Neuronal stem cell (in vitro differentiated cells): Measurements from ENCODE around the gene GALNT15.

Experiments used
- DNase-seq: peaks from one replicate; pipeline ENCODE4 v3.0.0-alpha.2; 2013; ENCODE audit warnings: low spot score
- H2AFZ ChIP-seq: one replicate; pipeline ENCODE4 v1.6.1; 2013; ENCODE audit warnings: mild to moderate bottlenecking, low read length, inconsistent platforms
- H2AK5ac ChIP-seq: 2 replicates; pipeline ENCODE4 v1.6.1; 2013; ENCODE audit warnings: low read depth, mild to moderate bottlenecking, inconsistent platforms, low read length, moderate library complexity, mixed read lengths
- H2BK120ac ChIP-seq: 2 replicates; pipeline ENCODE4 v1.6.1; 2013; ENCODE audit warnings: low read depth, mild to moderate bottlenecking, inconsistent platforms, low read length, moderate library complexity, mixed read lengths
- H2BK12ac ChIP-seq: one replicate; pipeline ENCODE4 v1.6.1; 2013; ENCODE audit warnings: low read length, inconsistent platforms
- H2BK15ac ChIP-seq: 2 replicates; pipeline ENCODE4 v1.6.1; 2013; ENCODE audit warnings: mild to moderate bottlenecking, low read length, inconsistent platforms, mixed read lengths
- H2BK5ac ChIP-seq: one replicate; pipeline ENCODE4 v1.6.1; 2013; ENCODE audit warnings: inconsistent platforms, mild to moderate bottlenecking, low read length, moderate library complexity
- H3K14ac ChIP-seq: one replicate; pipeline ENCODE4 v1.6.1; 2013; ENCODE audit warnings: low read length, inconsistent platforms
- H3K18ac ChIP-seq: 2 replicates; pipeline ENCODE4 v1.6.1; 2013; ENCODE audit warnings: low read length, inconsistent platforms
- H3K23ac ChIP-seq: 2 replicates; pipeline ENCODE4 v1.6.1; 2013; ENCODE audit warnings: low read depth, mild to moderate bottlenecking, mixed read lengths, low read length, inconsistent platforms; ENCODE audit not compliant: poor library complexity
- H3K27ac ChIP-seq: replicated peaks from 3 replicates; pipeline ENCODE4 v1.5.1; 2013; ENCODE audit warnings: low read length, inconsistent platforms
- H3K27me3 ChIP-seq, 3 experiments: 2 replicates each; pipeline ENCODE4 v1.6.1; 2013; ENCODE audit warnings: low read length in 3 of 3, mild to moderate bottlenecking in 2 of 3, inconsistent platforms in 1 of 3, low read depth in 1 of 3, mixed read lengths in 1 of 3, moderate library complexity in 1 of 3; ENCODE audit not compliant: control insufficient read depth in 3 of 3, insufficient read depth in 3 of 3
- H3K36me3 ChIP-seq, 2 donors: replicated peaks in 1 of 2; 2 replicates each; pipeline ENCODE4 v1.6.1; 2013; ENCODE audit warnings: low read length in 2 of 2; ENCODE audit not compliant: control insufficient read depth in 2 of 2, insufficient read depth in 2 of 2
- H3K4ac ChIP-seq: 2 replicates; pipeline ENCODE4 v1.6.1; 2013; ENCODE audit warnings: inconsistent platforms, mild to moderate bottlenecking, low read length, moderate library complexity
- H3K4me1 ChIP-seq, 2 donors: 1 replicate in 1 of 2; 2 replicates in 1 of 2; pipeline ENCODE4 v1.6.1; 2013; ENCODE audit warnings: low read length in 2 of 2, low read depth in 1 of 2; ENCODE audit not compliant: control insufficient read depth in 2 of 2, insufficient read depth in 1 of 2
- H3K4me2 ChIP-seq: one replicate; pipeline ENCODE4 v1.6.1; 2013; ENCODE audit warnings: mild to moderate bottlenecking, low read length, inconsistent platforms; ENCODE audit not compliant: insufficient read depth, poor library complexity, severe bottlenecking
- H3K4me3 ChIP-seq, 2 donors: 2 replicates each; pipeline ENCODE4 v1.5.1; 2013; ENCODE audit warnings: low read length in 2 of 2, mild to moderate bottlenecking in 2 of 2, inconsistent platforms in 1 of 2, moderate library complexity in 1 of 2
- H3K79me1 ChIP-seq: one replicate; pipeline ENCODE4 v1.6.1; 2013; ENCODE audit warnings: low read depth, mild to moderate bottlenecking, inconsistent platforms, low read length, moderate library complexity
- H3K9ac ChIP-seq: one replicate; pipeline ENCODE4 v1.6.1; 2013; ENCODE audit warnings: mild to moderate bottlenecking, low read depth, low read length, inconsistent platforms; ENCODE audit not compliant: poor library complexity
- H3K9me3 ChIP-seq, 2 donors: replicated peaks in 1 of 2; 2 replicates each; pipeline versions ENCODE3 to v1.6.1; 2013; ENCODE audit warnings: low read length in 2 of 2, mild to moderate bottlenecking in 2 of 2, inconsistent platforms in 1 of 2, low read depth in 1 of 2, mixed read lengths in 1 of 2, moderate library complexity in 1 of 2; ENCODE audit not compliant: control insufficient read depth in 2 of 2, insufficient read depth in 1 of 2
- H4K8ac ChIP-seq: one replicate; pipeline ENCODE4 v1.6.1; 2013; ENCODE audit warnings: low read depth, mild to moderate bottlenecking, inconsistent platforms, low read length, moderate library complexity
- H4K91ac ChIP-seq: one replicate; pipeline ENCODE4 v1.6.1; 2013; ENCODE audit warnings: low read length, low read depth, mild to moderate bottlenecking, inconsistent platforms; ENCODE audit not compliant: poor library complexity
- WGBS, 2 donors: extraction: QIAGEN DNeasy Blood & Tissue Kit; methylation state at CpG; one replicate each; pipeline ENCODE4 v1.1.7; 2013; ENCODE audit warnings: missing lambda C conversion rate in 2 of 2, mixed read lengths in 1 of 2; ENCODE audit not compliant: insufficient read length in 2 of 2, insufficient replicate concordance in 1 of 2; ENCODE audit errors: extremely low coverage in 2 of 2; 5-methylcytosine and 5-hydroxymethylcytosine counted together

The GALNT15 gene

DNA sequence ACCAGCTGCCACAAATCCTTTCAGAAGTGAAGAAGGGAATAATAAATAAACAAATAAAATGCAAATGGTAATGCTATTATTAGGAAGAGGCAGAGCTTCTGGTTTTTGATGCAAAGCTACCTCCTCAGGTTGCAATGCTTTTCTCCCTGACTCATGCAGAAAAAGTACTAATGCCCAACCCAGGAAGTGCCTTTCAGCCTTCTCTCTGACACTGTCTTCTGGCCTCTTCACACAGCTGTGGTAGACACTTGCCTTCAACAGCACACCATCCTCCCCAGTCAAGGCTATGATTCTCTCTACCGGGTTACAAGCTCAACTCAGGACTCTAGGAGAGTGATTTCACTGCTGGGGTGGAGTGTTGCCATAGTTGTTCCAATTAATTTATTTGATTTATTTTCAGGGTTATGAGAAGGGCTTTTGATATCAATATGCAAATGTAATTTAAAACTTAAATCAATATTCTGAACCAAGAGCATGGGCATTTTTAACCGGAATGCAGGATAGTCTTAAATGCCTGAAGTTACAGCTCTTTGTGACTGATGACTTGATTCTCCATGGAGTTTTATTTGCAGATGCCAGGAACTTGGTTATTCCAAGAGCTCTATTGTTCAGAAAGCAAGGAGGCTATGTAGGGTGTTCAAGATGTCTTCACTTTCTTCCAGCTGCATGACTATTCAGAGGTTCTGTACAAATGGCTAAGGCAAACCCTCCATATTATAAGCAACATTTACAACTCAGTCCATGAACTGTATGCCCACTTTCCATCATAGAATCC is 27.1 kb upstream of the GALNT15 start:
- no peak overlapping the region for H3K4me2 ChIP-seq

DNA sequence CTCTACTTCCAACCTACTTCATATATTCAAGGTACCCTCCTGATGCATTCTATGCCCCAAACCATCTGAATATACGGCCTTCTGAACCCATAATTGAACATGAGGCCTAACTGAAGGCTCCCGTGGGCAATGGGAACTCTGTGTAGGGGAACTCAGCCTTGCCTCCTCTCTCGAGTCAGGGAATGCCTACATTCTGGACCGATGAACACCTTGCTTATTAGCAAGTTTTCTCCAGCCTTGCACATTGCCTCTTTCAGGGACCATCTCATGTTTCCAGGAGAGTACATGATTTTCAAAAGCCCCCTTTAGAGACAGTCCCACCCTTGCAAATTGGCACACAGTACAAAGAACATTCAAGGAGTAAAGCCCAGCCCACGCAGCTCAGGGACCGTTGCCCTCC is 26.3 kb upstream of the GALNT15 start:
- no peaks in the 10 kb centered on the region for H3K79me1 ChIP-seq
- H3K9me3 ChIP-seq: peaks cover 4 to 5% of the 10 kb centered on the region in 2 donors
- no CpG with 5 or more reads among the region's 6 CpGs for WGBS, 2 donors
- H2BK12ac ChIP-seq: no peak overlapping the region
- H3K9ac ChIP-seq: no peak overlapping the region
- no peak overlapping the region for H2BK120ac ChIP-seq
- H2BK15ac ChIP-seq: no peak overlapping the region
- H4K8ac ChIP-seq: no peak overlapping the region
- no peak overlapping the region for H4K91ac ChIP-seq
- H3K14ac ChIP-seq: no peak overlapping the region
- H3K27ac ChIP-seq: no peak overlapping the region
- no peak for DNase-seq
- H3K4me1 ChIP-seq: no peaks in the 10 kb centered on the region
- H3K18ac ChIP-seq: no peak overlapping the region
- no peak overlapping the region for H2AK5ac ChIP-seq
- no peak overlapping the region for H3K4ac ChIP-seq
- no peaks in the 10 kb centered on the region for H3K27me3 ChIP-seq
- H3K4me3 ChIP-seq: no peak overlapping the region
- H3K36me3 ChIP-seq: no peaks in the 10 kb centered on the region
- no peak overlapping the region for H3K23ac ChIP-seq
- no peak overlapping the region for H2BK5ac ChIP-seq
- H2AFZ ChIP-seq: no peak overlapping the region
- no peak overlapping the region for H3K4me2 ChIP-seq

More for the DNA sequence above, 27.1 kb upstream of the GALNT15 start:
- Histone ChIP-seq H3K4ac (no peak overlapping the region), H2AK5ac (no peak overlapping the region), H3K27me3 (no peaks in the 10 kb centered on the region), H3K9me3 (peaks cover 2 to 4% of the 10 kb centered on the region in 2 donors), H3K23ac (no peak overlapping the region), H3K36me3 (no peaks in the 10 kb centered on the region), H2BK12ac (no peak overlapping the region), H2BK15ac (no peak overlapping the region), H4K8ac (no peak overlapping the region), H3K27ac (no peak overlapping the region), H3K14ac (no peak overlapping the region), H3K18ac (no peak overlapping the region), H3K9ac (no peak overlapping the region), H3K4me1 (no peaks in the 10 kb centered on the region), H2AFZ (no peak overlapping the region), H4K91ac (no peak overlapping the region), H3K79me1 (no peaks in the 10 kb centered on the region), H2BK5ac (no peak overlapping the region), H2BK120ac (no peak overlapping the region), H3K4me3 (no peak overlapping the region)
- no peak for DNase-seq
- WGBS, 2 donors: no CpG with 5 or more reads among the region's 2 CpGs

GRCh38 chr3:16148783-16149182 is 25.7 kb upstream of the GALNT15 start:
- Histone ChIP-seq H2AFZ (no peak overlapping the region), H4K91ac (no peak overlapping the region), H2BK5ac (no peak overlapping the region), H3K18ac (no peak overlapping the region), H3K4me1 (no peaks in the 10 kb centered on the region), H2BK15ac (no peak overlapping the region), H4K8ac (no peak overlapping the region), H2BK120ac (no peak overlapping the region), H3K27ac (no peak overlapping the region), H2AK5ac (no peak overlapping the region), H3K4me2 (no peak overlapping the region), H3K23ac (no peak overlapping the region), H3K4ac (no peak overlapping the region), H3K27me3 (no peaks in the 10 kb centered on the region), H3K14ac (no peak overlapping the region), H3K4me3 (no peak overlapping the region), H3K79me1 (no peaks in the 10 kb centered on the region), H2BK12ac (no peak overlapping the region), H3K9me3 (peaks cover 4 to 5% of the 10 kb centered on the region in 2 donors), H3K9ac (no peak overlapping the region), H3K36me3 (no peaks in the 10 kb centered on the region)
- WGBS, 2 donors: no CpG with 5 or more reads among the region's 4 CpGs
- DNase-seq: no peak

- Histone ChIP-seq H3K9ac (no peak overlapping the region), H3K79me1 (no peaks in the 10 kb centered on the region), H3K18ac (no peak overlapping the region), H2BK15ac (no peak overlapping the region), H2AK5ac (no peak overlapping the region), H2AFZ (no peak overlapping the region), H3K4me2 (no peak overlapping the region), H3K4me3 (no peak overlapping the region), H2BK5ac (no peak overlapping the region), H4K91ac (no peak overlapping the region), H3K4me1 (no peaks in the 10 kb centered on the region), H3K23ac (no peak overlapping the region), H3K14ac (no peak overlapping the region), H4K8ac (no peak overlapping the region), H3K9me3 (peaks cover 0 to 2% of the 10 kb centered on the region in 2 donors), H2BK120ac (no peak overlapping the region), H2BK12ac (no peak overlapping the region), H3K27me3 (no peaks in the 10 kb centered on the region), H3K27ac (no peak overlapping the region), H3K36me3 (no peaks in the 10 kb centered on the region), H3K4ac (no peak overlapping the region)
- no peak for DNase-seq
- no CpG with 5 or more reads among the region's 1 CpG for WGBS, 2 donors
These were observed 24.2 kb upstream of the GALNT15 start for GRCh38 chr3:16150285-16150684.
